IMR-90 (cell line): ENCODE results near the gene GNAT2.

ENCODE experiments used
- BHLHE40 ChIP-seq: fragments of 150-350 bp; IDR thresholded peaks from 2 replicates; pipeline ENCODE4 v1.6.1; 2016; ENCODE audit warnings: mild to moderate bottlenecking, low read depth, low read length
- CEBPB ChIP-seq: IDR thresholded peaks from 2 replicates; pipeline ENCODE4 v1.6.1; 2012; ENCODE audit warnings: low read depth, low read length, improper control_type of control experiment
- CHD1 ChIP-seq: IDR thresholded peaks from 2 replicates; pipeline ENCODE4 v1.6.1; 2012; ENCODE audit warnings: low read depth, low read length, improper control_type of control experiment
- FOS ChIP-seq: fragments of 150-350 bp; IDR thresholded peaks from 2 replicates; pipeline ENCODE4 v1.6.1; 2016; ENCODE audit warnings: low read depth, low read length
- MAZ ChIP-seq: IDR thresholded peaks from 2 replicates; pipeline ENCODE4 v1.6.1; 2012; ENCODE audit warnings: low read depth, mild to moderate bottlenecking, low read length, improper control_type of control experiment, moderate library complexity, borderline replicate concordance
- MXI1 ChIP-seq: IDR thresholded peaks from 2 replicates; pipeline ENCODE4 v1.6.1; 2012; ENCODE audit warnings: low read depth, mild to moderate bottlenecking, low read length, moderate library complexity, borderline replicate concordance
- NFE2L2 ChIP-seq: fragments of 150-350 bp; IDR thresholded peaks from 2 replicates; pipeline ENCODE4 v1.6.1; 2016; ENCODE audit warnings: low read depth, mild to moderate bottlenecking, low read length
- POLR2A ChIP-seq: IDR thresholded peaks from 2 replicates; pipeline ENCODE4 v1.6.1; 2012; ENCODE audit warnings: mild to moderate bottlenecking, low read depth, low read length
- RCOR1 ChIP-seq: IDR thresholded peaks from 2 replicates; pipeline ENCODE4 v1.6.1; 2012; ENCODE audit warnings: mild to moderate bottlenecking, low read length, improper control_type of control experiment; ENCODE audit not compliant: insufficient replicate concordance
- RFX5 ChIP-seq: IDR thresholded peaks from 2 replicates; pipeline ENCODE4 v1.8.0; 2012; ENCODE audit warnings: low read depth, mild to moderate bottlenecking, low read length, moderate library complexity
- SMC3 ChIP-seq: fragments of 150-350 bp; IDR thresholded peaks from 2 replicates; pipeline ENCODE4 v1.6.1; 2016; ENCODE audit warnings: low read depth, mild to moderate bottlenecking, antibody characterized with exemption, low read length, moderate library complexity
- TF ChIP-seq, protein P1 (sequence below): conservative IDR thresholded peaks from 2 replicates; pipeline ENCODE4 v1.5.1; 2012; ENCODE audit warnings: mild to moderate bottlenecking, low read depth, low read length, improper control_type of control experiment
- TF ChIP-seq, protein P2 (sequence below): fragments of 150-350 bp; IDR thresholded peaks from 2 replicates; pipeline ENCODE4 v1.6.1; 2017; ENCODE audit warnings: mild to moderate bottlenecking, antibody characterized with exemption, low read length, low read depth
- TF ChIP-seq, protein P3 (sequence below): fragments of 150-350 bp; IDR thresholded peaks from 2 replicates; pipeline ENCODE4 v1.6.1; 2016; ENCODE audit warnings: low read depth, mild to moderate bottlenecking, low read length, moderate library complexity, borderline replicate concordance

DNA sequence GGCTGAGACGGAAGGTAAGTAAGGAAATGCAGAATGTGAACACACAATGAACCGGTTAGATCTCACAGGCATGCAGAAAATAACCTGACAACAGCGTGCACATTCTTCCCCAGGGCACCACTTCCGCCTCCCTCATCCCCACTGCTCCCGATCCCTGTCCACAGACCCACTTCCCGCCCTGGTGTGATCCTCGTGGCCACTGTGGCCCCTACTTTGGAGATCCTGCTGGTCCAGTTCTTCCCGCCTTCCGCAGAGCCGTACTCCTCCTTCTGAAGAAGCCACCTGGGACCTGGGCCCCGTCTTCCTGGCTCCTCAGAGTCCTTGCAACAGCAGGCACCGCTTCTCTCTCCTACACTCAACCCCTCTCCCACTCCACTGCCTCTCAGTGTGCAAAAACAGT, 35.1 kb upstream of the GNAT2 start:
- TF ChIP-seq POLR2A, result no peak
- TF ChIP-seq, protein P1, sequence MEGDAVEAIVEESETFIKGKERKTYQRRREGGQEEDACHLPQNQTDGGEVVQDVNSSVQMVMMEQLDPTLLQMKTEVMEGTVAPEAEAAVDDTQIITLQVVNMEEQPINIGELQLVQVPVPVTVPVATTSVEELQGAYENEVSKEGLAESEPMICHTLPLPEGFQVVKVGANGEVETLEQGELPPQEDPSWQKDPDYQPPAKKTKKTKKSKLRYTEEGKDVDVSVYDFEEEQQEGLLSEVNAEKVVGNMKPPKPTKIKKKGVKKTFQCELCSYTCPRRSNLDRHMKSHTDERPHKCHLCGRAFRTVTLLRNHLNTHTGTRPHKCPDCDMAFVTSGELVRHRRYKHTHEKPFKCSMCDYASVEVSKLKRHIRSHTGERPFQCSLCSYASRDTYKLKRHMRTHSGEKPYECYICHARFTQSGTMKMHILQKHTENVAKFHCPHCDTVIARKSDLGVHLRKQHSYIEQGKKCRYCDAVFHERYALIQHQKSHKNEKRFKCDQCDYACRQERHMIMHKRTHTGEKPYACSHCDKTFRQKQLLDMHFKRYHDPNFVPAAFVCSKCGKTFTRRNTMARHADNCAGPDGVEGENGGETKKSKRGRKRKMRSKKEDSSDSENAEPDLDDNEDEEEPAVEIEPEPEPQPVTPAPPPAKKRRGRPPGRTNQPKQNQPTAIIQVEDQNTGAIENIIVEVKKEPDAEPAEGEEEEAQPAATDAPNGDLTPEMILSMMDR, result no peak
- TF ChIP-seq BHLHE40, result no peak
- TF ChIP-seq SMC3, result no peak
- TF ChIP-seq, protein P2, sequence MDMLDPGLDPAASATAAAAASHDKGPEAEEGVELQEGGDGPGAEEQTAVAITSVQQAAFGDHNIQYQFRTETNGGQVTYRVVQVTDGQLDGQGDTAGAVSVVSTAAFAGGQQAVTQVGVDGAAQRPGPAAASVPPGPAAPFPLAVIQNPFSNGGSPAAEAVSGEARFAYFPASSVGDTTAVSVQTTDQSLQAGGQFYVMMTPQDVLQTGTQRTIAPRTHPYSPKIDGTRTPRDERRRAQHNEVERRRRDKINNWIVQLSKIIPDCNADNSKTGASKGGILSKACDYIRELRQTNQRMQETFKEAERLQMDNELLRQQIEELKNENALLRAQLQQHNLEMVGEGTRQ, result no peak
- TF ChIP-seq MAZ, result no peak
- TF ChIP-seq CHD1, result no peak
- TF ChIP-seq RCOR1, result no peak
- TF ChIP-seq MXI1, result no peak
- TF ChIP-seq RFX5, result no peak
- no peak for TF ChIP-seq CEBPB
- TF ChIP-seq, protein P3, sequence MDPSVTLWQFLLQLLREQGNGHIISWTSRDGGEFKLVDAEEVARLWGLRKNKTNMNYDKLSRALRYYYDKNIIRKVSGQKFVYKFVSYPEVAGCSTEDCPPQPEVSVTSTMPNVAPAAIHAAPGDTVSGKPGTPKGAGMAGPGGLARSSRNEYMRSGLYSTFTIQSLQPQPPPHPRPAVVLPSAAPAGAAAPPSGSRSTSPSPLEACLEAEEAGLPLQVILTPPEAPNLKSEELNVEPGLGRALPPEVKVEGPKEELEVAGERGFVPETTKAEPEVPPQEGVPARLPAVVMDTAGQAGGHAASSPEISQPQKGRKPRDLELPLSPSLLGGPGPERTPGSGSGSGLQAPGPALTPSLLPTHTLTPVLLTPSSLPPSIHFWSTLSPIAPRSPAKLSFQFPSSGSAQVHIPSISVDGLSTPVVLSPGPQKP, result no peak
- no peak for TF ChIP-seq FOS
- no peak for TF ChIP-seq NFE2L2
